Measurements from ENCODE around the gene ARMC3.
"Not testable (repeated sequence)": the region's sequence is repeated elsewhere in the genome, so short reads cannot be mapped to it uniquely, and the experiment has no call there.

ARMC3 gene

GRCh38 chr10:22929053-22929452, 1.2 kb downstream of the ARMC3 start:
- DNase-seq: not testable (repeated sequence)

- no peak for DNase-seq
Measured at GRCh38 chr10:22931948-22932347, 4.1 kb downstream of the ARMC3 start.

GRCh38 chr10:22932626-22933370, 4.9 kb downstream of the ARMC3 start:
- DNase-seq: no peak

GRCh38 chr10:22934726-22935125, 6.9 kb downstream of the ARMC3 start:
- no peak for DNase-seq

- no peak for DNase-seq
Measured at GRCh38 chr10:22942437-22942836, 14.6 kb downstream of the ARMC3 start.

GRCh38 chr10:22945934-22946673, 18.3 kb downstream of the ARMC3 start:
- DNase-seq: no peak

GRCh38 chr10:22954970-22955369, 27.1 kb downstream of the ARMC3 start:
- DNase-seq: no peak

GRCh38 chr10:22958338-22958737, 30.5 kb downstream of the ARMC3 start:
- DNase-seq: no peak

GRCh38 chr10:22959292-22959691, 31.4 kb downstream of the ARMC3 start:
- DNase-seq: no peak

- DNase-seq: no peak
Measured at GRCh38 chr10:22959950-22960349, 32.1 kb downstream of the ARMC3 start.

- DNase-seq: no peak
Measured at GRCh38 chr10:22962817-22963216, 35.0 kb downstream of the ARMC3 start.

GRCh38 chr10:22969704-22970103, 41.9 kb downstream of the ARMC3 start:
- DNase-seq: no peak

- no peak for DNase-seq
Measured at GRCh38 chr10:22976534-22976933, 48.7 kb downstream of the ARMC3 start.

GRCh38 chr10:22977751-22978150, 49.9 kb downstream of the ARMC3 start:
- no peak for DNase-seq

GRCh38 chr10:22978287-22978686, 50.4 kb downstream of the ARMC3 start:
- no peak for DNase-seq

- no peak for DNase-seq
Measured at GRCh38 chr10:22978918-22979317, 51.1 kb downstream of the ARMC3 start.

GRCh38 chr10:22980822-22981221, 53.0 kb downstream of the ARMC3 start:
- DNase-seq: no peak

GRCh38 chr10:22984066-22984465, 56.2 kb downstream of the ARMC3 start:
- DNase-seq: no peak

GRCh38 chr10:22986771-22987542, 59.1 kb downstream of the ARMC3 start:
- no peak for DNase-seq

GRCh38 chr10:22988581-22989360, 60.9 kb downstream of the ARMC3 start:
- peak; percentile 62 for DNase-seq

GRCh38 chr10:22990443-22990842, 62.6 kb downstream of the ARMC3 start:
- no peak for DNase-seq

GRCh38 chr10:22992075-22992474, 64.2 kb downstream of the ARMC3 start:
- no peak for DNase-seq
